ENCODE results near the gene OAS3.

OAS3 gene

GRCh38 chr12:112964067-112964670, 25.9 kb downstream of the OAS3 start:
- H3K4me3 ChIP-seq (ENCODE audit: low read depth, low read length), result no peak overlapping the region
- TF ChIP-seq, protein P1, sequence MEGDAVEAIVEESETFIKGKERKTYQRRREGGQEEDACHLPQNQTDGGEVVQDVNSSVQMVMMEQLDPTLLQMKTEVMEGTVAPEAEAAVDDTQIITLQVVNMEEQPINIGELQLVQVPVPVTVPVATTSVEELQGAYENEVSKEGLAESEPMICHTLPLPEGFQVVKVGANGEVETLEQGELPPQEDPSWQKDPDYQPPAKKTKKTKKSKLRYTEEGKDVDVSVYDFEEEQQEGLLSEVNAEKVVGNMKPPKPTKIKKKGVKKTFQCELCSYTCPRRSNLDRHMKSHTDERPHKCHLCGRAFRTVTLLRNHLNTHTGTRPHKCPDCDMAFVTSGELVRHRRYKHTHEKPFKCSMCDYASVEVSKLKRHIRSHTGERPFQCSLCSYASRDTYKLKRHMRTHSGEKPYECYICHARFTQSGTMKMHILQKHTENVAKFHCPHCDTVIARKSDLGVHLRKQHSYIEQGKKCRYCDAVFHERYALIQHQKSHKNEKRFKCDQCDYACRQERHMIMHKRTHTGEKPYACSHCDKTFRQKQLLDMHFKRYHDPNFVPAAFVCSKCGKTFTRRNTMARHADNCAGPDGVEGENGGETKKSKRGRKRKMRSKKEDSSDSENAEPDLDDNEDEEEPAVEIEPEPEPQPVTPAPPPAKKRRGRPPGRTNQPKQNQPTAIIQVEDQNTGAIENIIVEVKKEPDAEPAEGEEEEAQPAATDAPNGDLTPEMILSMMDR (IDR thresholded peaks at IDR 0.05; ENCODE audit: low read depth, low read length), result no peak
- no peak for DNase-seq (ENCODE audit: low read depth, low spot score)
- in situ Hi-C loops (cut with HindIII; ENCODE audit: low sequenced_read_pairs), result no loop called here

DNA sequence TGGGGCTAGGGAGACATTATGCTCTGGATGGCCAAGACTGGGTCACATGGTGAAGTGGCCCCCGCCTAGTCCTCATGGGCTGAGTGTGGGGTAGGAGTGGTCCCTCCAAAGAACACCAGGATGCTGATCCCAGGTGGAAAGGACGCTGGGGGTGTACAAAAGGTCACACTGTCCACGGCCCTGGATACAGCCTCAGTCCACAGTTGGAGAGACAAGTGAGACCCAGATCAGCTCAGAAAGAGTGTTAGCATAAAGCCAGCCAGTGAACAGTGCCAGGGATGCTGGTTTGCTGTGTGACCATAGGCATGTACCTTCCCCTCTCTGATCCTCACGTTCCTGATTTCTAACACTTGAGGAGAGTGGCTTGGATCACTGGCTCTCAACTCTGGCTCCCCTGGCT, 26.6 kb downstream of the OAS3 start:
- in situ Hi-C loops (cut with HindIII; ENCODE audit: low sequenced_read_pairs), result no loop called here
- H3K4me3 ChIP-seq (ENCODE audit: low read depth, low read length), result no peak overlapping the region

GRCh38 chr12:112965643-112966042, 27.4 kb downstream of the OAS3 start:
- in situ Hi-C loops (cut with HindIII; ENCODE audit: low sequenced_read_pairs), result no loop called here
- TF ChIP-seq, protein P1 (IDR thresholded peaks at IDR 0.05; ENCODE audit: low read depth, low read length), result no peak
- no peak for DNase-seq (ENCODE audit: low read depth, low spot score)
- H3K4me3 ChIP-seq (ENCODE audit: low read depth, low read length), result no peak overlapping the region

More for the DNA sequence above, 26.6 kb downstream of the OAS3 start:
- TF ChIP-seq, protein P1 (IDR thresholded peaks at IDR 0.05; ENCODE audit: low read depth, low read length), result no peak
- DNase-seq (ENCODE audit: low read depth, low spot score), result no peak

DNA sequence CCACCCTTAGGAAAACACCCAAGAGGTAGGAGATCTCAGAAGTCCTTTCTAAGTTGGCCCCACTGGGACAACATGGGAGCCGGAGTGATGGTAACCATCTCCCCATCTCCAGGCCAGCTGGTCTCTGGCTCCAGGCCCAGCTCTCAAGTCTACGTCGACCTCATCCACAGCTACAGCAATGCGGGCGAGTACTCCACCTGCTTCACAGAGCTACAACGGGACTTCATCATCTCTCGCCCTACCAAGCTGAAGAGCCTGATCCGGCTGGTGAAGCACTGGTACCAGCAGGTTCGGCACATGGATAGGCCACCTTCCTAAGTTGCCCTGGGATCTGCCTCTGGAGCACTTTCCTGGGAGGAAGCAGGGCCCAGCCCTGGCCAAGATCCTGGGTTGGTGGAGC, 29.0 kb downstream of the OAS3 start:
- no peak for DNase-seq (ENCODE audit: low read depth, low spot score)
- in situ Hi-C loops (cut with HindIII; ENCODE audit: low sequenced_read_pairs), result no loop called here
- no peak overlapping the region for H3K4me3 ChIP-seq (ENCODE audit: low read depth, low read length)
- TF ChIP-seq, protein P1 (IDR thresholded peaks at IDR 0.05; ENCODE audit: low read depth, low read length), result no peak

GRCh38 chr12:112967858-112968257, 29.6 kb downstream of the OAS3 start:
- in situ Hi-C loops (cut with HindIII; ENCODE audit: low sequenced_read_pairs), result no loop called here
- no peak overlapping the region for H3K4me3 ChIP-seq (ENCODE audit: low read depth, low read length)
- TF ChIP-seq, protein P1 (IDR thresholded peaks at IDR 0.05; ENCODE audit: low read depth, low read length), result no peak
- no peak for DNase-seq (ENCODE audit: low read depth, low spot score)

DNA sequence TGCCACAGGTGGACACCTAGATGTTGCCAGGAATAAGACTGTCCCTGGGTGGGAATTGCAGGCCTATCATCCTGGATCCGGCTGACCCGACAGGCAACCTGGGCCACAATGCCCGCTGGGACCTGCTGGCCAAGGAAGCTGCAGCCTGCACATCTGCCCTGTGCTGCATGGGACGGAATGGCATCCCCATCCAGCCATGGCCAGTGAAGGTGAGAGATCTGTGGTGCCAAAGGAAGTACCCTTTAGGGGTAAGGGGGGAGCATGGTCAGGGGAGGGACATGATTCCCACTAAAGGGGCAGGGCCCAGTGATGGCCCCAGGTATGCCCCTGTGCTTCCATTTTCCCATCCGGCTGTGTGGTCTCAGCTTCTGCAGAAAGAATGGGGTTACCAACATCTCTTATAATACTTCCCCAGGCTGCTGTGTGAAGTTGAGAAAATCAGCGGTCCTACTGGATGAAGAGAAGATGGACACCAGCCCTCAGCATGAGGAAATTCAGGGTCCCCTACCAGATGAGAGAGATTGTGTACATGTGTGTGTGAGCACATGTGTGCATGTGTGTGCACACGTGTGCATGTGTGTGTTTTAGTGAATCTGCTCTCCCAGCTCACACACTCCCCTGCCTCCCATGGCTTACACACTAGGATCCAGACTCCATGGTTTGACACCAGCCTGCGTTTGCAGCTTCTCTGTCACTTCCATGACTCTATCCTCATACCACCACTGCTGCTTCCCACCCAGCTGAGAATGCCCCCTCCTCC, 31.5 kb downstream of the OAS3 start:
- in situ Hi-C loops (cut with HindIII; ENCODE audit: low sequenced_read_pairs), result no loop called here
- TF ChIP-seq, protein P1 (IDR thresholded peaks at IDR 0.05; ENCODE audit: low read depth, low read length), result no peak
- H3K4me3 ChIP-seq (ENCODE audit: low read depth, low read length), result no peak overlapping the region
- DNase-seq (ENCODE audit: low read depth, low spot score), result no peak

Data from astrocyte of the spinal cord (primary cell).